Measurements from ENCODE around the gene NINJ2. TPM values are rescaled to one million over a fixed set of nuclear protein-coding genes. Genes with fewer than 3 reads are reported as not detected.

NINJ2 gene
- total RNA-seq, 1 experiment from 2014 or later, result 0.24 TPM

GRCh38 chr12:554001-554285 lies 109.3 kb downstream of the NINJ2 start:
- Histone ChIP-seq H3K14ac (ENCODE audit: insufficient read depth, low read length) (no peak overlapping the region), H4K91ac (ENCODE audit: insufficient read length, low read depth, low read length) (no peak overlapping the region), H3K9ac (ENCODE audit: extremely low read depth, insufficient read length, low read length) (no peak overlapping the region), H2AK5ac (ENCODE audit: insufficient read length, low read length) (no peak overlapping the region), H3K27ac (ENCODE audit: insufficient read length, low read depth, low read length) (no peak overlapping the region), H3T11ph (ENCODE audit: low read length) (no peak overlapping the region), H4K20me1 (ENCODE audit: control insufficient read depth, insufficient read depth, insufficient read length) (no peaks in the 10 kb centered on the region), H3K18ac (ENCODE audit: insufficient read length, low read depth, low read length) (no peak overlapping the region), H3K23ac (ENCODE audit: insufficient read length, low read depth, low read length) (no peak overlapping the region), H2BK120ac (ENCODE audit: low read depth, low read length, poor library complexity, severe bottlenecking) (no peak overlapping the region), H3K4ac (ENCODE audit: low read depth, low read length) (no peak overlapping the region), H2BK5ac (ENCODE audit: insufficient read length, low read length) (no peak overlapping the region), H4K8ac (replicated peaks; ENCODE audit: insufficient read length, low read depth, low read length) (no peak overlapping the region), H2AFZ (ENCODE audit: low read length) (no peak overlapping the region), H3K4me1 (ENCODE audit: insufficient read depth, low read length) (no peaks in the 10 kb centered on the region), H3K23me2 (ENCODE audit: insufficient read length, low read depth, low read length, poor library complexity, severe bottlenecking) (no peaks in the 10 kb centered on the region), H3K79me2 (ENCODE audit: insufficient read depth, low read length) (no peaks in the 10 kb centered on the region), H3K79me1 (ENCODE audit: insufficient read depth, low read depth, low read length, poor library complexity, severe bottlenecking) (no peaks in the 10 kb centered on the region), H2BK15ac (ENCODE audit: low read depth, low read length) (no peak overlapping the region), H3K9me3 (ENCODE audit: control insufficient read depth, low read depth, low read length) (no peaks in the 10 kb centered on the region), H4K5ac (ENCODE audit: insufficient read length, low read depth, low read length) (no peak overlapping the region), H3K27me3 (ENCODE audit: insufficient read depth, low read length) (no peaks in the 10 kb centered on the region), H2BK20ac (ENCODE audit: low read depth, low read length, poor library complexity, severe bottlenecking) (no peak overlapping the region), H2BK12ac (ENCODE audit: insufficient read length, low read depth, low read length) (no peak overlapping the region), H3K56ac (ENCODE audit: insufficient read length, low read depth, low read length) (no peak overlapping the region), H3K4me2 (ENCODE audit: insufficient read depth, insufficient read length, low read length) (no peak overlapping the region)
- H3K4me1 Mint-ChIP-seq, result no peaks in the 10 kb centered on the region
- TF ChIP-seq, protein P1, sequence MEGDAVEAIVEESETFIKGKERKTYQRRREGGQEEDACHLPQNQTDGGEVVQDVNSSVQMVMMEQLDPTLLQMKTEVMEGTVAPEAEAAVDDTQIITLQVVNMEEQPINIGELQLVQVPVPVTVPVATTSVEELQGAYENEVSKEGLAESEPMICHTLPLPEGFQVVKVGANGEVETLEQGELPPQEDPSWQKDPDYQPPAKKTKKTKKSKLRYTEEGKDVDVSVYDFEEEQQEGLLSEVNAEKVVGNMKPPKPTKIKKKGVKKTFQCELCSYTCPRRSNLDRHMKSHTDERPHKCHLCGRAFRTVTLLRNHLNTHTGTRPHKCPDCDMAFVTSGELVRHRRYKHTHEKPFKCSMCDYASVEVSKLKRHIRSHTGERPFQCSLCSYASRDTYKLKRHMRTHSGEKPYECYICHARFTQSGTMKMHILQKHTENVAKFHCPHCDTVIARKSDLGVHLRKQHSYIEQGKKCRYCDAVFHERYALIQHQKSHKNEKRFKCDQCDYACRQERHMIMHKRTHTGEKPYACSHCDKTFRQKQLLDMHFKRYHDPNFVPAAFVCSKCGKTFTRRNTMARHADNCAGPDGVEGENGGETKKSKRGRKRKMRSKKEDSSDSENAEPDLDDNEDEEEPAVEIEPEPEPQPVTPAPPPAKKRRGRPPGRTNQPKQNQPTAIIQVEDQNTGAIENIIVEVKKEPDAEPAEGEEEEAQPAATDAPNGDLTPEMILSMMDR (conservative IDR thresholded peaks at IDR 0.05), result no peak
- no peak overlapping the region for H3K4me3 Mint-ChIP-seq
- H3K27ac Mint-ChIP-seq, result no peak overlapping the region
- WGBS (ENCODE audit: extremely low coverage, insufficient read length, low lambda C conversion rate), result no CpG with 5 or more reads among the region's 8 CpGs
- no peak for DNase-seq
- H3K27me3 Mint-ChIP-seq (ENCODE audit: low read depth), result no peaks in the 10 kb centered on the region
- no peaks in the 10 kb centered on the region; a peak in 1 of 5 replicates for H3K9me3 Mint-ChIP-seq
- H3K36me3 Mint-ChIP-seq (ENCODE audit: insufficient read depth in 1 of 3, low read depth in 3 of 3), result peaks cover 14 to 40% (median 18%) of the 10 kb centered on the region in 3 experiments

Data from H9 (cell line).